ENCODE results near the gene RAD51B.
A peak's percentile ranks its signal among the peaks of the same experiment; 100 is the strongest.
"Not testable (repeated sequence)": the region's sequence is repeated elsewhere in the genome, so short reads cannot be mapped to it uniquely, and the experiment has no call there.

The RAD51B gene

GRCh38 chr14:68219407-68219806 lies 399.8 kb downstream of the RAD51B start:
- no peak for DNase-seq

GRCh38 chr14:68221046-68221445 lies 401.5 kb downstream of the RAD51B start:
- not testable (repeated sequence) for DNase-seq

GRCh38 chr14:68222154-68222553 lies 402.6 kb downstream of the RAD51B start:
- DNase-seq = no peak

GRCh38 chr14:68222726-68223125 lies 403.1 kb downstream of the RAD51B start:
- no peak for DNase-seq

- no peak for DNase-seq
These were observed 404.1 kb downstream of the RAD51B start for GRCh38 chr14:68223631-68224030.

GRCh38 chr14:68225321-68225720 lies 405.7 kb downstream of the RAD51B start:
- no peak for DNase-seq

- no peak for DNase-seq
These were observed 406.9 kb downstream of the RAD51B start for GRCh38 chr14:68226523-68226922.

- DNase-seq = no peak
These were observed 409.1 kb downstream of the RAD51B start for GRCh38 chr14:68228656-68229055.

GRCh38 chr14:68229423-68230100 lies 410.0 kb downstream of the RAD51B start:
- DNase-seq = no peak

GRCh38 chr14:68230202-68230949 lies 410.8 kb downstream of the RAD51B start:
- DNase-seq = no peak

- no peak for DNase-seq
These were observed 411.6 kb downstream of the RAD51B start for GRCh38 chr14:68230950-68231717.

- no peak for DNase-seq
These were observed 412.3 kb downstream of the RAD51B start for GRCh38 chr14:68231898-68232297.

- DNase-seq = peak; percentile 64 to 88
These were observed 412.9 kb downstream of the RAD51B start for GRCh38 chr14:68232300-68233055.

GRCh38 chr14:68233101-68233784 lies 413.7 kb downstream of the RAD51B start:
- DNase-seq = no peak

GRCh38 chr14:68234101-68234905 lies 414.7 kb downstream of the RAD51B start:
- no peak for DNase-seq

GRCh38 chr14:68235011-68235410 lies 415.4 kb downstream of the RAD51B start:
- no peak for DNase-seq

GRCh38 chr14:68236582-68237458 lies 417.2 kb downstream of the RAD51B start:
- DNase-seq = no peak

- DNase-seq = no peak
These were observed 419.0 kb downstream of the RAD51B start for GRCh38 chr14:68238551-68238950.

- no peak for DNase-seq
These were observed 419.4 kb downstream of the RAD51B start for GRCh38 chr14:68238976-68239375.
